Parathyroid adenoma (tissue), 2 donors: Measurements from ENCODE around the gene PDIA5.

ENCODE experiments used
- H2AFZ ChIP-seq: fragments of 300-600 bp; sonication (generic); one replicate; pipeline ENCODE4 v1.7.0; 2017; ENCODE audit warnings: antibody characterized with exemption, mild to moderate bottlenecking
- H3K27ac ChIP-seq: fragments of 300-600 bp; sonication (generic); one replicate; pipeline ENCODE4 v1.7.0; 2017
- H3K27me3 ChIP-seq: fragments of 300-600 bp; sonication (generic); one replicate; pipeline ENCODE4 v1.7.0; 2017; ENCODE audit warnings: low read length; ENCODE audit not compliant: control insufficient read depth, insufficient read depth
- H3K36me3 ChIP-seq: fragments of 300-600 bp; sonication (generic); one replicate; pipeline ENCODE4 v1.7.0; 2017; ENCODE audit warnings: low read length; ENCODE audit not compliant: control insufficient read depth, insufficient read depth
- H3K4me1 ChIP-seq: fragments of 300-600 bp; sonication (generic); one replicate; pipeline ENCODE4 v1.7.0; 2017; ENCODE audit warnings: control low read depth
- H3K4me2 ChIP-seq: fragments of 300-600 bp; sonication (generic); one replicate; pipeline ENCODE4 v1.7.0; 2017; ENCODE audit warnings: low read length
- H3K4me3 ChIP-seq: fragments of 300-600 bp; sonication (generic); one replicate; pipeline ENCODE4 v1.7.0; 2017; ENCODE audit warnings: low read depth, low read length
- H3K79me2 ChIP-seq: fragments of 300-600 bp; sonication (generic); one replicate; pipeline ENCODE4 v1.7.0; 2017; ENCODE audit warnings: control low read depth
- H3K9ac ChIP-seq: fragments of 300-600 bp; sonication (generic); one replicate; pipeline ENCODE4 v1.7.0; 2017; ENCODE audit warnings: mild to moderate bottlenecking
- H3K9me3 ChIP-seq: fragments of 300-600 bp; sonication (generic); one replicate; pipeline ENCODE4 v1.7.0; 2017; ENCODE audit warnings: low read length; ENCODE audit not compliant: control insufficient read depth
- CTCF ChIP-seq: fragments of 300-600 bp; sonication (generic); IDR thresholded peaks from one replicate; pipeline ENCODE4 v1.7.0; 2017; ENCODE audit warnings: antibody characterized with exemption, mild to moderate bottlenecking
- donor health status: primary hyperparathyroidism.

Gene PDIA5

GRCh38 chr3:123186695-123187094, 119.9 kb downstream of the PDIA5 start:
- H3K36me3 ChIP-seq: no peaks in the 10 kb centered on the region
- H3K4me3 ChIP-seq: no peak overlapping the region
- no peak overlapping the region for H3K9ac ChIP-seq
- no peaks in the 10 kb centered on the region for H3K4me1 ChIP-seq
- H3K27ac ChIP-seq: no peak overlapping the region
- H3K79me2 ChIP-seq: no peaks in the 10 kb centered on the region
- no peaks in the 10 kb centered on the region for H3K9me3 ChIP-seq
- no peaks in the 10 kb centered on the region for H3K27me3 ChIP-seq
- H2AFZ ChIP-seq: no peak overlapping the region
- no peak overlapping the region for H3K4me2 ChIP-seq
- TF ChIP-seq CTCF: no peak

- Histone ChIP-seq H3K9ac (no peak overlapping the region), H2AFZ (no peak overlapping the region), H3K4me2 (no peak overlapping the region), H3K79me2 (no peaks in the 10 kb centered on the region), H3K36me3 (no peaks in the 10 kb centered on the region), H3K27ac (no peak overlapping the region), H3K27me3 (no peaks in the 10 kb centered on the region), H3K4me1 (no peaks in the 10 kb centered on the region), H3K9me3 (no peaks in the 10 kb centered on the region), H3K4me3 (no peak overlapping the region)
- no peak for TF ChIP-seq CTCF
These were observed 121.2 kb downstream of the PDIA5 start for GRCh38 chr3:123188058-123188457.

GRCh38 chr3:123193448-123194101, 126.8 kb downstream of the PDIA5 start:
- Histone ChIP-seq H3K27me3 (no peaks in the 10 kb centered on the region), H3K4me3 (no peak overlapping the region)

GRCh38 chr3:123194552-123194951, 127.7 kb downstream of the PDIA5 start:
- Histone ChIP-seq H3K36me3 (no peaks in the 10 kb centered on the region), H3K79me2 (no peaks in the 10 kb centered on the region), H3K4me1 (no peaks in the 10 kb centered on the region), H3K4me2 (no peak overlapping the region), H3K27me3 (no peaks in the 10 kb centered on the region), H2AFZ (peak overlapping the region; percentile 36), H3K9me3 (no peaks in the 10 kb centered on the region), H3K27ac (no peak overlapping the region), H3K9ac (no peak overlapping the region), H3K4me3 (no peak overlapping the region)
- TF ChIP-seq CTCF: peak; percentile 60

More at GRCh38 chr3:123193448-123194101, 126.8 kb downstream of the PDIA5 start:
- no peak for TF ChIP-seq CTCF
- H3K27ac ChIP-seq: no peak overlapping the region
- no peak overlapping the region for H3K4me2 ChIP-seq
- H2AFZ ChIP-seq: no peak overlapping the region
- no peaks in the 10 kb centered on the region for H3K9me3 ChIP-seq
- no peak overlapping the region for H3K9ac ChIP-seq
- H3K79me2 ChIP-seq: no peaks in the 10 kb centered on the region
- no peaks in the 10 kb centered on the region for H3K36me3 ChIP-seq
- H3K4me1 ChIP-seq: no peaks in the 10 kb centered on the region

- H3K9me3 ChIP-seq: no peaks in the 10 kb centered on the region
- no peaks in the 10 kb centered on the region for H3K36me3 ChIP-seq
- H3K27ac ChIP-seq: no peak overlapping the region
- H3K79me2 ChIP-seq: peaks cover 9% of the 10 kb centered on the region
- no peak for TF ChIP-seq CTCF
- no peaks in the 10 kb centered on the region for H3K4me1 ChIP-seq
- no peaks in the 10 kb centered on the region for H3K27me3 ChIP-seq
- H3K4me3 ChIP-seq: no peak overlapping the region
- H2AFZ ChIP-seq: no peak overlapping the region
- H3K9ac ChIP-seq: no peak overlapping the region
- H3K4me2 ChIP-seq: no peak overlapping the region
These were observed 131.5 kb downstream of the PDIA5 start for GRCh38 chr3:123198372-123198771.
